Tibial nerve (tissue), 4 donors: Measurements from ENCODE around the gene RAB5B.

ENCODE experiments used
- CTCF ChIP-seq, 5 experiments: fragments of 200-600 bp in 3 of 5; fragments of 450-650 bp in 2 of 5; sonication (generic) in 3 of 5; IDR thresholded peaks; one replicate each; pipeline ENCODE4 v1.5.1; 2016 to 2019; ENCODE audit warnings: antibody characterized with exemption in 5 of 5, mild to moderate bottlenecking in 3 of 5, moderate library complexity in 2 of 5
- EP300 ChIP-seq, 2 donors: sonication (generic); formaldehyde crosslinking; IDR thresholded peaks; one replicate each; pipeline ENCODE4 v1.6.1; 2017; ENCODE audit warnings: antibody characterized with exemption in 2 of 2, mild to moderate bottlenecking in 1 of 2
- POLR2A ChIP-seq, 2 donors: fragments of 450-650 bp; IDR thresholded peaks; one replicate each; pipeline ENCODE4 v1.6.1; 2017; ENCODE audit warnings: antibody characterized with exemption in 2 of 2, mild to moderate bottlenecking in 2 of 2, moderate library complexity in 2 of 2

GRCh38 chr12:56021889-56022497 lies 48.1 kb downstream of the RAB5B start:
- no peak for TF ChIP-seq POLR2A (IDR thresholded peaks at IDR 0.05)
- no peak for TF ChIP-seq CTCF (IDR thresholded peaks at IDR 0.05)
- no peak for TF ChIP-seq EP300 (IDR thresholded peaks at IDR 0.05)
